GM04504 (cell line): Measurements from ENCODE around the gene CNOT4.
"Not testable (repeated sequence)": the region's sequence is repeated elsewhere in the genome, so short reads cannot be mapped to it uniquely, and the experiment has no call there.

Experiments
- DNase-seq: peaks from one replicate; pipeline ENCODE4 v3.0.0-alpha.2; 2012; ENCODE audit warnings: low read depth

The CNOT4 gene

GRCh38 chr7:135364206-135364605, 145.7 kb downstream of the CNOT4 start:
- DNase-seq = no peak

DNA sequence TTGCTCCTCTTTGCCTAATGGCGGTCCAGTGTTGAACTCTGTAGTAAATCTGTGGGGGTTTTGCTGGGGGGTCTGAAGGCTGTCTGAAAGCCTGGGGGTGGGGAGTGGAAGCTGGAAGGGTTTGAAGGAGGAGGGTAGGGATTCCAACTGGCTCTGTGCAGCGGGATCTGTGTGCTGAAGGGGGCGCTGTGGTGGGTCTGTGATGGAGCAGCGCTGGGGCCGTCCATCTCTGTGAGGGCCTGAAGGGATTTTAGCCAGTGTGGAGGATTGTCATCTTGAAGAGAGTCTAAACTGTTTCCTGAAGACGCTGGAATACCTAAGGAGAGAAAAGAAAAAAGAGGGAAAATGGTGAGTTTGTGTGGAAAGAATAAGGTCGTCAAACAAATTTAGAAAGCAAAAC, 147.0 kb downstream of the CNOT4 start:
- DNase-seq = no peak

GRCh38 chr7:135361788-135362187, 148.1 kb downstream of the CNOT4 start:
- DNase-seq = no peak

DNA sequence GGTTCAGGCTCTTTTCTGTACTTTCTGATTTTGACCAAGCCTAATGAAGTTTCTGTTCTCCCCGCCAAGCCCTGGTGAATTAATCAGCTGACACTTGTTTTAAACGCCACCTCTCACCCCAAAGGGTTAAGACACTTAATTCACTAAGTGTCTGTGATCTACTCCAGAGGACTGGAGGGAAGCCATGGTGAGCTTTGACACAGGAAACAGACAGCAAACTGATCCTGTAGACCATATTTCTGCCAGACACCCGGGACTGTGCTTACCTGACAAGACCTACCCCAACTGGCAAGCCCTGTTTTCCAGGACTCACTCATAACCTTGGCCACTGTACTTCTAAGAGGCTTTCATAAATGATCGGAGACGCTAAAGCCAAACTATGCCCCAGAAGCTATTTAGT, 150.3 kb downstream of the CNOT4 start:
- DNase-seq = no peak

GRCh38 chr7:135355377-135356048, 154.4 kb downstream of the CNOT4 start:
- no peak for DNase-seq

DNA sequence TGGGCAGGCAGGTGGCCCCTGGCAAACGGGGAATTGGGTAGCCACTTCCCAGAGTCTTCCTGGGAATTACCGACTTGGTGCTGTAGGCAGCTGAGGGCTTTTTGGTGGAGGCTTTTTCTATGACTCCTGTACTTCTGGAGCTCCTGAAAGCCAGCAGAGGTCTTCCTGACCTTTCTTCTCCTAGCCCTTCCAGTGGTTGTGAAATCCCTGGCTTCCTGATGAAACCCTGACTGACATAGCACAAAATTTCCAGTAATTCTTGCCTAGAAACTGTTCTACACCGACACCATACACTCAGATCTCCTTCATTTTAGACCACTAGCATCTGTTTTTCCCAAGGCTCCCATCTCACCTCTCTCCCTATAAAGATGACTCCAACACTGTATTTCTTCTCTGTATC, 156.1 kb downstream of the CNOT4 start:
- DNase-seq = no peak

DNA sequence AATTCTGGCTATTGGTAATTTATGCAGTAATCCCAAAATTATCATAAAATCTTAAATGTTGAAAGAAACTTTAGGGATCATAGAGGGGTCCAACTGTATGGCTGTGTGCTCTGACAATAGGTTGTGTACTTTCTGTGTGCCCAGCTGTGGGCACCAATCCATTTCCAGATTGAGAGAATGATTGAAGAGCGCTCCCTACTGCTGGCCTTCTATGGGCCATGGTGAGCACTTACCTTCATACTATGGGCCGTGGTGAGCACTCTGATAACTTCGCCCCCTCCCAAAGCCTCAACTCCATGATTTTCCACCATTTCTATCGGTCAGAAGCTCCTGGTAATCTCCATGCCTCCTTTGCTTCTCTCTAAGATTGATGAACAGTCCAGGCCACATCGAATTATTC, 157.6 kb downstream of the CNOT4 start:
- no peak for DNase-seq

DNA sequence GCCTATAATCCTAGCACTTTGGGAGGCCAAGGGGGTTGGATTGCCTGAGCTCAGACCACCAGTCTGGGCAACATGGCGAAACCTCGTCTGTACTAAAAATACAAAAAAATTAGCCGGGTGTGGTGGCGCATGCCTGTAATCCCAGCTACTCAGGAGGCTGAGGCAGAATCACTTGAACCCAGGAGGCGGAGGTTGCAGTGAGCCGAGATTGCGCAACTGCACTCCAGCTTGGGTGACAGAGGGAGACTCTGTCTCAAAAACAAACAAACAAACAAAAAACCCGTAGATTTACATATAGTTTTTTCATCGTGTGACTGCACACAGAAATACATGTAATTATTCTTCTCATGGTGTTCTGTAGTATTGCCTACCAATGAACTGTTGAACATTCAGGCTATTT, 158.8 kb downstream of the CNOT4 start:
- DNase-seq = not testable (repeated sequence)

DNA sequence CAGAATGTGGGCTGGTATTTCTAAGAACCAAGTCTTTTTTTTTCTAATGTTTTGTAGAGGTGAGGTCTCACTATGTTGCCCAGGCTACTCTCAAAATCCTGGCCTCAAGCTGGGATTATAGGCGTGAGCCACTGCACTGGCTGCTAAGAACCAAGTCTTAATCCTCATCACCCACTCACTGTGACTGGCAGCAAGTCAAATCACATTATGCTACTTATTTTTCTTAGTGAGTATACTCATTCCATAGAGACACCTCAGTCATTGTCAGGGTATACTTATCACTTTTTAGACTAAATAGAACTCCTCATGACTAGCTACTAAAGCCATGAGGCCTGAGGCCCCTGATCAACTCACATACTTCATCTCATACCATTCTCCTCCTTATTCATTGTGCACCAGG, 160.2 kb downstream of the CNOT4 start:
- DNase-seq = no peak

- DNase-seq = no peak
Measured at GRCh38 chr7:135348493-135348892, 161.4 kb downstream of the CNOT4 start.

DNA sequence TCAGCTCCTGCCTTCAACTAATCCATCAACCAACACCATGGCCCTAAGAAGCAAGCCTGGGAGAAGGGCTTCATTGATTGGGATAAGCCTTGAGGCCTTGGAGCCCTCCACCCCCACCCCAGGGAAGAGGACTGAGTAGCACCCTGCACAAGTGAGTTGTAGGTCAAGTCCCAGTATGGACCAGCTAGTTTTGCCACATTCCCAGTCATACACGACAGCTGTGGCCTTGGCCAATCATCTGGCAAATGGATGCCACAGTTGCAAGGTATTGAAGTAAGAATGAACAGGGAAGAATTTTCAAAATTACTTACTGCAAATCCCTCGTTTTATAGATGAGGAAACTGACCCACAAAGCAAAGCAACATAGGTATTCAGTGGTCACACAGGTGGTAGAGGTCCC, 166.5 kb downstream of the CNOT4 start:
- DNase-seq = no peak

- DNase-seq = no peak
Measured at GRCh38 chr7:135342887-135343286, 167.0 kb downstream of the CNOT4 start.

GRCh38 chr7:135341049-135341448, 168.9 kb downstream of the CNOT4 start:
- no peak for DNase-seq

DNA sequence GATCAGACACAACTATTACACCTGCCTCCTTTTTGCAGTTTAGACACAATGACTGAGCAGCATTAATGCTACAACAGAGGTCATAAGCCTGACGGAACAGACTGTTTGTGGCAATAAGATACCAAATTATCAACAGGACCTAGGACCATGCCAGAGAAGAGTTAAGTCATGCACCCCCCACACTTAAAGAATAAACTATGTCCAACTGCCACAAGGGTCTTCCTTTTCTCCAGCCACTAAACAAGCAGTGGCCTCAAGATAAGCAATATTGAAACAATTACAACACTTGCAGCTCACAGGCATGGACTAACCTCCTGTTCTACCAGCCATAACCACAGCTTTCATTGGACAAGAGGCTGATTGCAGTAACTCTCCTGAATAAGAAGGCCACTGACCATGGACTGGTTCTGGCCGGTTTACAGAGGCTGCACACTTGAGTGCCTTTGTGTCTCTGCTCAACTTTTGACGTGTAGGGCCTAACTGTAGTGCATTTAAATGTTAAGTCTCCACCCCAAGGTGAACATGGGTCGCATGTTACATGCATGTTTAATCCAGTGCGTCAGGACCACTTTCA, 171.8 kb downstream of the CNOT4 start:
- no peak for DNase-seq

DNA sequence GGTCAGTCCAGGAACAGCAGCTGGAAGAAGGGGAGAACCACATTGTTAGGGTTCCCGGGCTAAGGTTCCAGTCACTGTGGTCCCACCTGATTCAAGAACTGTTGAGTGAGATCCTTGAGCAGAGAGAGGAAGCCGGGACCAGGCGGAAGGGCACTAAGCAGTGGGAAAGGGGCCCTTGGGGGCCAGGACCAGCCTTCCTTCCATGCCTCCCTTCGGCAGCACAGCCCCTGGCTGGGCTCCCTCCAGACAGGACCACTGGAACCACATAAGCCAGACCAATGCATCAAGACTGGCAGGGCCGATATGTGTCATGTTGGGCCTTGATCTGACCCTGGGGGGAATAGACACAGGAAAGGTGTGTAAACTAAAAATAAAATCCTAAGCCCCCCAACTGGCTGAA, 172.4 kb downstream of the CNOT4 start:
- DNase-seq = no peak

GRCh38 chr7:135335628-135336139, 174.2 kb downstream of the CNOT4 start:
- DNase-seq = no peak

- no peak for DNase-seq
Measured at GRCh38 chr7:135334830-135335543, 174.9 kb downstream of the CNOT4 start.

GRCh38 chr7:135333946-135334345, 176.0 kb downstream of the CNOT4 start:
- no peak for DNase-seq

DNA sequence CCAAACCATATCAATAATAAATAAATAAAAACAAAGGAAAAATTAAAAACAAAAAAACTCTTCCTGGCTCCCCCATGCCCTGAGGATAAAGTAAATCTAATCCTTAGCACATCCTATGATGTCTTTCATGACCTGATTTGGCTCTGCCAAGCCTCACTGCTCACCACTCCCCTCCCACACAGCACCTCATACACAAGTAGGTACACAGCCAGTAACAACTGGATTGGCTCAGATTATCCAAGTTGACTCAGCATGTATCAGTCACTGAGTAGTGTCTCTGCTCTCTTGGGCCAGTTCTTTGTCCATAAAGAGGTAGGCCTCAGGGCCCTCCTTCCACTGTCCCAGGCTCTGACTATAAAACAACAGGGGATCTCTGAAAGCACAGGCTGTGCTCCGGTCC, 176.7 kb downstream of the CNOT4 start:
- no peak for DNase-seq

- no peak for DNase-seq
Measured at GRCh38 chr7:135330088-135330487, 179.8 kb downstream of the CNOT4 start.

DNA sequence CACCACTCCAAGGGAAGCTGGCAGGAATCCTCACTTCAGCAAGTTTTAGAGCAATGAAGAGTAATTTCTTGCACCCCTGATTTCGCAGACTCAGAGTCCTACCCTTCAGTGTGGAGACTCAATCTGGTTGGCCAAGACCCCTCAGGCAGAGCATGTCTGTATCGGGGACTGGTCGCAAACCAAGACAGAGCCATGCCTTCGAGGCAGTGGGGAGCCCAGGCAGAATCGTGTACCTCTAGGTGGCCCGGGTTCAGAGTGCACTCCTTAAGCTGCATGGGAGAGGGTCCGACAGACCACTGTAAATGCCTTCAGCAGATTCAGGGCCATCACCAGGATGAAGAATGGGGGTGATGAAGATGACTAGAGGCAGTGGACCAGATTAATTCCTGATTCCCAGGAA, 181.4 kb downstream of the CNOT4 start:
- DNase-seq = no peak

GRCh38 chr7:135328053-135328452, 181.8 kb downstream of the CNOT4 start:
- no peak for DNase-seq

GRCh38 chr7:135327458-135327857, 182.4 kb downstream of the CNOT4 start:
- DNase-seq = no peak
